B cell (primary cell): Measurements from ENCODE around the gene MAGI2. TPM values are rescaled to one million over a fixed set of nuclear protein-coding genes. Genes with fewer than 3 reads are reported as not detected.

Experiments
- ATAC-seq: fragments of 200-7000 bp; cut with Tn5 transposase; one replicate; pipeline ENCODE4 v1.10.0; 2021; ENCODE audit warnings: low read depth, mild to moderate bottlenecking, moderate number of reproducible peaks, moderate library complexity
- CTCF ChIA-PET: fragments of 350-600 bp; sonication (Branson Sonifier 250); formaldehyde crosslinking; loops from one replicate; lab custom pipeline; 2021; ENCODE audit warnings: antibody characterized with exemption, inconsistent platforms; lab: Charles Lee
- POLR2A ChIA-PET: fragments of 350-600 bp; sonication (Branson Sonifier 250); formaldehyde crosslinking; loops from one replicate; lab custom pipeline; 2021; ENCODE audit warnings: antibody characterized with exemption; lab: Charles Lee
- DNase-seq: peaks from one replicate; pipeline ENCODE4 v3.0.0; 2013
- H2AFZ ChIP-seq: 2 replicates; pipeline ENCODE4 v1.6.1; 2012; ENCODE audit warnings: mild to moderate bottlenecking, low read depth, low read length; ENCODE audit not compliant: insufficient read depth, poor library complexity, severe bottlenecking
- H3K27ac ChIP-seq, 2 donors: 1 replicate in 1 of 2; 2 replicates in 1 of 2; pipeline ENCODE4 v1.5.1; 2012 to 2013; ENCODE audit warnings: low read length in 2 of 2, mild to moderate bottlenecking in 2 of 2, moderate library complexity in 1 of 2
- H3K27me3 ChIP-seq, 4 experiments: fragments of 200-600 bp in 1 of 4; sonication (generic) in 1 of 4; replicated peaks in 1 of 4; 1 replicate in 2 of 4; 2 replicates in 2 of 4; pipeline versions ENCODE4 v1.6.1 to v1.7.0; 2013 to 2016; ENCODE audit warnings: low read length in 3 of 4, mild to moderate bottlenecking in 2 of 4, mixed read lengths in 1 of 4, moderate library complexity in 1 of 4; ENCODE audit not compliant: insufficient read depth in 4 of 4, control insufficient read depth in 3 of 4; ENCODE audit errors: control extremely low read depth in 1 of 4
- H3K36me3 ChIP-seq, 2 experiments: replicated peaks in 1 of 2; 1 replicate in 1 of 2; 2 replicates in 1 of 2; pipeline versions ENCODE4 v1.6.1 to v1.7.1; 2013; ENCODE audit warnings: low read length in 1 of 2; ENCODE audit not compliant: insufficient read depth in 2 of 2, control insufficient read depth in 1 of 2; ENCODE audit errors: control extremely low read depth in 1 of 2, extremely low read depth in 1 of 2
- H3K4me1 ChIP-seq, 2 donors: fragments of 200-600 bp in 1 of 2; sonication (generic) in 1 of 2; 1 replicate in 1 of 2; 2 replicates in 1 of 2; pipeline versions ENCODE4 v1.5.1 to v1.6.1; 2013 to 2017; ENCODE audit warnings: low read length in 2 of 2; ENCODE audit not compliant: control insufficient read depth in 2 of 2, insufficient read depth in 2 of 2
- H3K4me2 ChIP-seq: replicated peaks from 2 replicates; pipeline ENCODE3; 2012; ENCODE audit warnings: mild to moderate bottlenecking, low read depth, low read length; ENCODE audit not compliant: poor library complexity, severe bottlenecking
- H3K4me3 ChIP-seq, 5 experiments: fragments of 200-600 bp in 1 of 5; sonication (generic) in 1 of 5; 1 replicate in 3 of 5; 2 replicates in 2 of 5; pipeline versions ENCODE4 v1.5.1 to v1.7.0; 2011 to 2016; ENCODE audit warnings: low read length in 4 of 5, mild to moderate bottlenecking in 4 of 5, low read depth in 2 of 5, control low read depth in 1 of 5, moderate library complexity in 1 of 5; ENCODE audit not compliant: insufficient read depth in 1 of 5; ENCODE audit errors: control extremely low read depth in 1 of 5, extremely low read depth in 1 of 5
- H3K79me2 ChIP-seq: fragments of 200-600 bp; sonication (generic); one replicate; pipeline ENCODE4 v1.6.0; 2016; ENCODE audit warnings: low read length; ENCODE audit not compliant: control insufficient read depth, insufficient read depth
- H3K9ac ChIP-seq: fragments of 200-600 bp; sonication (generic); 2 replicates; pipeline ENCODE4 v1.6.1; 2017; ENCODE audit warnings: mild to moderate bottlenecking, low read length, moderate library complexity
- H3K9me3 ChIP-seq, 3 donors: one replicate each; pipeline versions ENCODE4 v1.6.1 to v1.7.1; 2013; ENCODE audit warnings: low read length in 2 of 3; ENCODE audit not compliant: control insufficient read depth in 2 of 3, insufficient read depth in 1 of 3; ENCODE audit errors: control extremely low read depth in 1 of 3
- H4K20me1 ChIP-seq: 2 replicates; pipeline ENCODE4 v1.6.0; 2012; ENCODE audit warnings: mild to moderate bottlenecking, low read length; ENCODE audit not compliant: insufficient read depth, control insufficient read depth, poor library complexity, severe bottlenecking
- H3K27ac Mint-ChIP-seq: one replicate; pipeline ENCODE4 v1.8.0; 2021; ENCODE audit warnings: mixed read lengths
- H3K27me3 Mint-ChIP-seq: one replicate; pipeline ENCODE4 v1.8.0; 2021; ENCODE audit warnings: mixed read lengths
- H3K4me1 Mint-ChIP-seq: one replicate; pipeline ENCODE4 v1.8.0; 2021; ENCODE audit warnings: mixed read lengths
- H3K4me3 Mint-ChIP-seq: one replicate; pipeline ENCODE4 v1.8.0; 2021; ENCODE audit warnings: mixed read lengths
- H3K9me3 Mint-ChIP-seq: one replicate; pipeline ENCODE4 v1.8.0; 2022; ENCODE audit warnings: mixed read lengths; ENCODE audit not compliant: insufficient read depth
- EZH2 ChIP-seq: IDR thresholded peaks from 2 replicates; pipeline ENCODE4 v1.6.1; 2012; ENCODE audit warnings: borderline replicate concordance, low read depth, mild to moderate bottlenecking, moderate library complexity, low read length; ENCODE audit not compliant: insufficient read depth, poor library complexity, severe bottlenecking
- WGBS: methylation state at CpG from one replicate; pipeline ENCODE4 v1.1.5; 2013; ENCODE audit warnings: missing lambda C conversion rate; ENCODE audit not compliant: insufficient coverage; 5-methylcytosine and 5-hydroxymethylcytosine counted together
- intact Hi-C: fragments of 100-400 bp; cut with micrococcal nuclease; formaldehyde crosslinking; loops from one replicate; pipeline ENCODE4 v1.10.0; 2022
- polyA plus RNA-seq: library from polyadenylated mRNA; depleted of rRNA; stranded (reverse); fragments of >200 nt; gene quantifications from 2 replicates; pipeline ENCODE4 v1.2.3, GENCODE V29; 2012
- total RNA-seq, 2 donors: library from RNA; stranded (reverse); fragments of 120-200 nt in 1 of 2; gene quantifications; 1 replicate in 1 of 2; 2 replicates in 1 of 2; pipeline versions ENCODE4 v1.2.3 to v1.2.4, GENCODE V29; 2013 to 2022
- TF ChIP-seq, protein P1 (sequence below): fragments of 200-600 bp; IDR thresholded peaks from one replicate; pipeline ENCODE4 v1.8.0; 2022; ENCODE audit warnings: antibody characterized with exemption, mild to moderate bottlenecking

The MAGI2 gene
- total and polyA plus RNA-seq, 2 donors (not counting 1 experiment from before 2014, with no cell fraction given) = 0.16 to 0.64 TPM

DNA sequence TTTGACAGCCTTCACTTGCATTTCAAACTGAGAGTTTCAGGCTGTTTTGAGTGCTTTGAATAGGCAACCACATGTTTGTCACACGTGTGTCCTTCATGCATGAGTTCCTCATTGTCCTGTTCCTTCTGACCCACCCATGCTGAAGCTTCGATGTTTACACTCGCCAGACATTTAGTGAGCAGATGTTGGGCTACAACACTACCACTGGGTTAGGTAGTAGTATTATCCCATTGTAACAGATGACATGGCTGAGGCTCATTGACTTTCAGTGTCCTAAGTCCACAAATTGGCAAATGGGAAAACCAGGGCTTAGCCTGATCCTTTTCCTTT, 1198.8 kb downstream of the MAGI2 start:
- ChIA-PET POLR2A (no interaction called here), CTCF (no interaction called here)
- TF ChIP-seq EZH2 = no peak
- TF ChIP-seq, protein P1, sequence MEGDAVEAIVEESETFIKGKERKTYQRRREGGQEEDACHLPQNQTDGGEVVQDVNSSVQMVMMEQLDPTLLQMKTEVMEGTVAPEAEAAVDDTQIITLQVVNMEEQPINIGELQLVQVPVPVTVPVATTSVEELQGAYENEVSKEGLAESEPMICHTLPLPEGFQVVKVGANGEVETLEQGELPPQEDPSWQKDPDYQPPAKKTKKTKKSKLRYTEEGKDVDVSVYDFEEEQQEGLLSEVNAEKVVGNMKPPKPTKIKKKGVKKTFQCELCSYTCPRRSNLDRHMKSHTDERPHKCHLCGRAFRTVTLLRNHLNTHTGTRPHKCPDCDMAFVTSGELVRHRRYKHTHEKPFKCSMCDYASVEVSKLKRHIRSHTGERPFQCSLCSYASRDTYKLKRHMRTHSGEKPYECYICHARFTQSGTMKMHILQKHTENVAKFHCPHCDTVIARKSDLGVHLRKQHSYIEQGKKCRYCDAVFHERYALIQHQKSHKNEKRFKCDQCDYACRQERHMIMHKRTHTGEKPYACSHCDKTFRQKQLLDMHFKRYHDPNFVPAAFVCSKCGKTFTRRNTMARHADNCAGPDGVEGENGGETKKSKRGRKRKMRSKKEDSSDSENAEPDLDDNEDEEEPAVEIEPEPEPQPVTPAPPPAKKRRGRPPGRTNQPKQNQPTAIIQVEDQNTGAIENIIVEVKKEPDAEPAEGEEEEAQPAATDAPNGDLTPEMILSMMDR = no peak
- intact Hi-C loops = no loop called here
- H3K4me3 Mint-ChIP-seq = no peak overlapping the region
- Histone ChIP-seq H3K27ac (no peak overlapping the region), H3K27me3 (no peaks in the 10 kb centered on the region), H3K9me3 (peaks cover 0 to 3% (median 0%) of the 10 kb centered on the region in 3 donors), H3K4me2 (no peak overlapping the region), H3K4me3 (no peak overlapping the region), H3K79me2 (no peaks in the 10 kb centered on the region), H2AFZ (no peak overlapping the region), H3K4me1 (no peaks in the 10 kb centered on the region), H3K36me3 (no peaks in the 10 kb centered on the region), H4K20me1 (no peaks in the 10 kb centered on the region), H3K9ac (no peak overlapping the region)
- no peaks in the 10 kb centered on the region for H3K9me3 Mint-ChIP-seq
- H3K27ac Mint-ChIP-seq = no peak overlapping the region
- H3K27me3 Mint-ChIP-seq = no peaks in the 10 kb centered on the region
- 75% methylated on average over 1 of the region's 3 CpGs for WGBS
- ATAC-seq = no peak
- H3K4me1 Mint-ChIP-seq = no peaks in the 10 kb centered on the region
- DNase-seq = no peak

DNA sequence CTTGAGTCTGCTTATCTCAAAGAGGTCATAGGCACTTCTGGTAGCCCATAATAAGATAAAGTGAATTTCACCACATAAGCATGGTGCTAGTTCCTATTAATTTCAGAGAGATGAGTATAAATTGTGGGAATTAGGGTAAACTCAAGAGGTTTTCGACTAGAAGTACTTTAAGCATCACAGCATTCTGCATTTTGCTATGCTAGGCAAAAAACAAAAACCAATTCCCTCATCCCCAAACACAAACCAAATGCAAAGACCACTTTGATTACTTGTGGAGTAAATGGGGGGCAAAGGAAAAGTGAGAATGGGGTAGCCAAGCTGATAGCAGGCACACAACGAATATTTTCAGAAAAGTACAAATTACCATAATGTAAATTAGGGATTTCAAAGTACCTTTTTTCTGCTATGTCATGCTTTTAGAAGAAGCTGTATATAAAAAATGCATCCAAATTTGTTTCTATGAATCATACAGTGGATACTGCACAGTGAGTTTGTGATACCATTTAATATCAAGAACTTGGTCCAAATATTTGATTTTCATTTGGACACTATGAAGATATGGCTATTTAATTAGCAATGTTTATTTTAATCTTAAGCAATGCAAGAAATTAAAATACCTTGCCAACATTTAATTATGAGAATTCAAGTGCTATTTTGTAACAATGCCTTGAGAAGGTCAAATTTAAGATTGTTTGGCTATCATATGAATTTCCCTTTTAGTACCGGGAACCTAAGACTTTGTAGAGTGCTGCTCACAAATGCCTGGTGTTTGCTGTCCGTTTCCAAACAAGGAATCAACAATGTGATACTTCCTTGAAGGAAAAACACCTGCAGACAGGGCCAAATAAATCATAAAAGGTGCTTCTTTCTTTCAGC, 1199.4 kb downstream of the MAGI2 start:
- no peak overlapping the region for H3K9ac ChIP-seq
- H3K27ac ChIP-seq = no peak overlapping the region
- H3K4me1 ChIP-seq = no peaks in the 10 kb centered on the region
- Mint-ChIP-seq H3K27me3 (no peaks in the 10 kb centered on the region), H3K4me3 (no peak overlapping the region), H3K9me3 (no peaks in the 10 kb centered on the region), H3K27ac (no peak overlapping the region), H3K4me1 (no peaks in the 10 kb centered on the region)
- no peak overlapping the region for H3K4me3 ChIP-seq
- ATAC-seq (no peak), DNase-seq (no peak)
- CTCF ChIA-PET = no interaction called here
- H3K79me2 ChIP-seq = no peaks in the 10 kb centered on the region
- POLR2A ChIA-PET = no interaction called here
- intact Hi-C loops = no loop called here
- peaks cover 0 to 3% (median 0%) of the 10 kb centered on the region in 3 donors for H3K9me3 ChIP-seq
- H2AFZ ChIP-seq = no peak overlapping the region
- WGBS = 83% methylated on average over 2 of the region's 4 CpGs
- H3K36me3 ChIP-seq = no peaks in the 10 kb centered on the region
- TF ChIP-seq, protein P1 = no peak
- no peak for TF ChIP-seq EZH2
- H4K20me1 ChIP-seq = no peaks in the 10 kb centered on the region
- no peak overlapping the region for H3K4me2 ChIP-seq
- H3K27me3 ChIP-seq = no peaks in the 10 kb centered on the region
